Upper lobe of right lung (tissue), 1 donor: ENCODE results near the gene TOM1L2. TPM values are rescaled to one million over a fixed set of nuclear protein-coding genes. Genes with fewer than 3 reads are reported as not detected.

ENCODE experiments used
- ATAC-seq: fragments of 200-7000 bp; cut with Tn5 transposase; one replicate; pipeline ENCODE4 v1.9.1; 2020; ENCODE audit warnings: mild to moderate bottlenecking, moderate library complexity
- DNase-seq: peaks from one replicate; pipeline ENCODE4 v3.0.0-alpha.2; 2020
- H3K27ac ChIP-seq: fragments of 200-600 bp; one replicate; pipeline ENCODE4 v1.8.0; 2022
- H3K27me3 ChIP-seq: fragments of 200-600 bp; one replicate; pipeline ENCODE4 v1.8.0; 2022; ENCODE audit warnings: mild to moderate bottlenecking
- H3K36me3 ChIP-seq: fragments of 200-600 bp; one replicate; pipeline ENCODE4 v1.8.0; 2022
- H3K4me1 ChIP-seq: fragments of 200-600 bp; one replicate; pipeline ENCODE4 v1.8.0; 2022
- H3K4me3 ChIP-seq: fragments of 200-600 bp; one replicate; pipeline ENCODE4 v1.8.0; 2022; ENCODE audit warnings: mild to moderate bottlenecking
- H3K9me3 ChIP-seq: fragments of 200-600 bp; one replicate; pipeline ENCODE4 v1.8.0; 2022
- CTCF ChIP-seq: fragments of 200-600 bp; IDR thresholded peaks from one replicate; pipeline ENCODE4 v1.8.0; 2022; ENCODE audit warnings: antibody characterized with exemption
- intact Hi-C: fragments of 100-400 bp; cut with DNase I; formaldehyde crosslinking; loops from one replicate; pipeline ENCODE4 v1.11.0; 2022
- total RNA-seq: library from RNA; stranded (reverse); fragmentation: NEBNext Ultra II Directional; extraction: Animal tissue kit (Norgen Biotek cat#: 25700); gene quantifications from one replicate; pipeline ENCODE4 v1.2.1, GENCODE V29; 2021
- donor health status: DM: no; HTN: yes; CAD: no; lungs with severe emphysema.

The TOM1L2 gene
- total RNA-seq, 1 donor from 2014 or later = 76.7 TPM

DNA sequence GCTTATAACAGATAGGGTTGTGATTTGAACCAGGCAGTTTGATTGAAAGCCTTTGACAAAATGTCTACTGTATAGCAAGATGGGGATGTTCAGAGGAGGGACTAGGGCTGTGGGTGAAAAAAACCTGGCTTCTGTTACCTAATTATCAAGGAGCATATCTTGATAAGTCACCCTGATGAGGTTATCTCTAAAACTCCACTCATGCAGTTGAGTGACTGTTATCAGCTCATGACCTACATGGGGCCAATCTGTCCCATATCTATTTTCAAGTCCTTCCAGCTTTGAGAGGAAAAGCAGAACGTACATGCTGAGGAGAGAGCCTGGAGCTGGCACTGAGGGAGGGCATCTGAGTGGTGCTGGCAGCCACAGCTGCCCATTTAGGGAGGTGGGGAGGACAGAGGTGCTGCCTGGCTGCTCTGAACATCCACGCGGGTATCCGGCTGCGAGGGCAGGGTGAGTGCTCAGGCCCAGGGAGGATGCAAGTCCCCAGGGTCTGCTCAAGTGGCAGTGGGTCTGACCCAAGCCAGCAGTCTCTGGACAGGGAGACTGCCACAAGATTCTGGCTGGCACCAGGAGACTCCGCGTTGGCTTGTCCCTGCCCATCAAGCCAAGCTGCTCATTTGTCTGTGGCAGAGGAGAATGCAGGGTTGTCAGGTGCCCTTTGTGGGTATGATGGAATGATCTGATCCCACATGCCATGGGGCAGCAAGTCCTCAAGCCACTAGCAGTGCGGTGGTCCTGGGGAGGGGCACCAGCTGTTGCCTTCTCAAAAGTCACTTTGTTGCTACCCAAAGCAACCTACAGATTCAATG lies 37.6 kb upstream of the TOM1L2 start:
- TF ChIP-seq CTCF = no peak
- H3K27me3 ChIP-seq = no peaks in the 10 kb centered on the region
- H3K4me3 ChIP-seq = no peak overlapping the region
- H3K9me3 ChIP-seq = no peaks in the 10 kb centered on the region
- no peak overlapping the region for H3K27ac ChIP-seq
- no peak for ATAC-seq
- no peak for DNase-seq
- intact Hi-C loops = no loop called here
- H3K36me3 ChIP-seq = no peaks in the 10 kb centered on the region
- no peaks in the 10 kb centered on the region for H3K4me1 ChIP-seq

GRCh38 chr17:18008496-18009268 lies 36.5 kb upstream of the TOM1L2 start:
- no peak for TF ChIP-seq CTCF
- DNase-seq (no peak), ATAC-seq (no peak)
- Histone ChIP-seq H3K27ac (no peak overlapping the region), H3K36me3 (no peaks in the 10 kb centered on the region), H3K4me3 (no peak overlapping the region), H3K9me3 (no peaks in the 10 kb centered on the region), H3K4me1 (no peaks in the 10 kb centered on the region), H3K27me3 (no peaks in the 10 kb centered on the region)
- intact Hi-C loops = no loop called here

- intact Hi-C loops = no loop called here
- no peak overlapping the region for H3K4me3 ChIP-seq
- H3K27me3 ChIP-seq = no peaks in the 10 kb centered on the region
- DNase-seq = no peak
- no peaks in the 10 kb centered on the region for H3K4me1 ChIP-seq
- no peak for ATAC-seq
- H3K27ac ChIP-seq = no peak overlapping the region
- no peaks in the 10 kb centered on the region for H3K36me3 ChIP-seq
- H3K9me3 ChIP-seq = no peaks in the 10 kb centered on the region
- TF ChIP-seq CTCF = no peak
These were observed 34.5 kb upstream of the TOM1L2 start for GRCh38 chr17:18006495-18007239.

GRCh38 chr17:18005496-18005895 lies 33.3 kb upstream of the TOM1L2 start:
- ATAC-seq = no peak
- H3K36me3 ChIP-seq = no peaks in the 10 kb centered on the region
- no peaks in the 10 kb centered on the region for H3K9me3 ChIP-seq
- no peaks in the 10 kb centered on the region for H3K4me1 ChIP-seq
- H3K27ac ChIP-seq = no peak overlapping the region
- TF ChIP-seq CTCF = no peak
- H3K27me3 ChIP-seq = no peaks in the 10 kb centered on the region
- H3K4me3 ChIP-seq = no peak overlapping the region
- intact Hi-C loops = no loop called here
- no peak for DNase-seq

DNA sequence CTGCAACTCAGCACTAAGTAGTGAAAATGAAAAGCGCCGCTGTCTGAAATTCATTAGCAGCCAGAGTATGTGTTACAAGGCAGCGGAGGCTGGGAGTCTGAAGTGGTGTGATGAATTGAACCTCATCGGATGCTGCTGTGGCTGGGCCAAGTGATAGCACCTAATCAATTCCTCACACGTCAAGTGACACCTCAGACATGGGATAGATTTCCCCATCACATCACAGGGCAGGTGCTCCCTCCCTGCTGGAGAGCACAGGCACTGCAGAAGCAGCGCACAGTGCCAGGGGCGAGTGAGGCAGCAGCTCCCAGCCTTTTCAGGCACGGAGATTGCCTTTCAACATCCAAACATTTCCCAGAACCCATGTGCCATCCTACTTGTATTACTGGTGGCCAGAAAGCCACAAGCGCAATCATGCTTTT lies 32.7 kb upstream of the TOM1L2 start:
- Histone ChIP-seq H3K36me3 (no peaks in the 10 kb centered on the region), H3K27me3 (no peaks in the 10 kb centered on the region), H3K9me3 (no peaks in the 10 kb centered on the region), H3K27ac (no peak overlapping the region), H3K4me1 (no peaks in the 10 kb centered on the region), H3K4me3 (no peak overlapping the region)
- ATAC-seq (no peak), DNase-seq (no peak)
- TF ChIP-seq CTCF = no peak
- intact Hi-C loops = no loop called here
